ENCODE data around the gene MYRFL. TPM values are rescaled to one million over a fixed set of nuclear protein-coding genes. Genes with fewer than 3 reads are reported as not detected.

The MYRFL gene
- total RNA-seq, 3 donors from 2014 or later, result not detected

- no peak for DNase-seq
- no peak for ATAC-seq
- H3K4me3 Mint-ChIP-seq, result no peak overlapping the region
- H3K4me1 Mint-ChIP-seq (ENCODE audit: low read depth), result no peaks in the 10 kb centered on the region
- H3K27me3 Mint-ChIP-seq (ENCODE audit: low read depth), result no peaks in the 10 kb centered on the region
- H3K9me3 Mint-ChIP-seq, result no peaks in the 10 kb centered on the region
- H3K36me3 Mint-ChIP-seq (ENCODE audit: insufficient read depth), result no peaks in the 10 kb centered on the region
Measured at GRCh38 chr12:69897744-69898143, 72.7 kb downstream of the MYRFL start.

- Mint-ChIP-seq H3K27me3 (ENCODE audit: low read depth) (no peaks in the 10 kb centered on the region), H3K4me3 (no peak overlapping the region), H3K9me3 (no peaks in the 10 kb centered on the region), H3K36me3 (ENCODE audit: insufficient read depth) (no peaks in the 10 kb centered on the region), H3K4me1 (ENCODE audit: low read depth) (no peaks in the 10 kb centered on the region)
- no peak for ATAC-seq
- no peak for DNase-seq
Measured at GRCh38 chr12:69898236-69898635, 73.2 kb downstream of the MYRFL start.

- H3K4me1 Mint-ChIP-seq (ENCODE audit: low read depth), result no peaks in the 10 kb centered on the region
- ATAC-seq, result no peak
- H3K4me3 Mint-ChIP-seq, result no peak overlapping the region
- H3K9me3 Mint-ChIP-seq, result no peaks in the 10 kb centered on the region
- no peaks in the 10 kb centered on the region for H3K27me3 Mint-ChIP-seq (ENCODE audit: low read depth)
- H3K36me3 Mint-ChIP-seq (ENCODE audit: insufficient read depth), result no peaks in the 10 kb centered on the region
- peak; percentile 53 for DNase-seq
Measured at GRCh38 chr12:69900720-69901131, 75.7 kb downstream of the MYRFL start.

- Mint-ChIP-seq H3K27me3 (ENCODE audit: low read depth) (no peaks in the 10 kb centered on the region), H3K4me3 (no peak overlapping the region), H3K4me1 (ENCODE audit: low read depth) (no peaks in the 10 kb centered on the region), H3K36me3 (ENCODE audit: insufficient read depth) (no peaks in the 10 kb centered on the region), H3K9me3 (no peaks in the 10 kb centered on the region)
- DNase-seq (no peak), ATAC-seq (no peak)
Measured at GRCh38 chr12:69901221-69901905, 76.3 kb downstream of the MYRFL start.

- Mint-ChIP-seq H3K4me3 (no peak overlapping the region), H3K27me3 (ENCODE audit: low read depth) (no peaks in the 10 kb centered on the region), H3K9me3 (no peaks in the 10 kb centered on the region), H3K36me3 (ENCODE audit: insufficient read depth) (no peaks in the 10 kb centered on the region), H3K4me1 (ENCODE audit: low read depth) (peaks cover 2% of the 10 kb centered on the region)
- ATAC-seq (no peak), DNase-seq (no peak)
Measured at GRCh38 chr12:69903548-69903947, 78.5 kb downstream of the MYRFL start.

- H3K4me3 Mint-ChIP-seq, result no peak overlapping the region
- peaks cover 2% of the 10 kb centered on the region for H3K27me3 Mint-ChIP-seq (ENCODE audit: low read depth)
- H3K36me3 Mint-ChIP-seq (ENCODE audit: insufficient read depth), result no peaks in the 10 kb centered on the region
- no peak for DNase-seq
- H3K4me1 Mint-ChIP-seq (ENCODE audit: low read depth), result peaks cover 2% of the 10 kb centered on the region
- no peak for ATAC-seq
- no peaks in the 10 kb centered on the region for H3K9me3 Mint-ChIP-seq
Measured at GRCh38 chr12:69904777-69905176, 79.8 kb downstream of the MYRFL start.

GRCh38 chr12:69905801-69906200, 80.8 kb downstream of the MYRFL start:
- Mint-ChIP-seq H3K27me3 (ENCODE audit: low read depth) (peaks cover 2% of the 10 kb centered on the region), H3K4me3 (no peak overlapping the region), H3K9me3 (no peaks in the 10 kb centered on the region), H3K36me3 (ENCODE audit: insufficient read depth) (no peaks in the 10 kb centered on the region), H3K4me1 (ENCODE audit: low read depth) (peaks cover 2% of the 10 kb centered on the region)
- ATAC-seq (no peak), DNase-seq (no peak)

GRCh38 chr12:69906411-69907216, 81.6 kb downstream of the MYRFL start:
- H3K36me3 Mint-ChIP-seq (ENCODE audit: insufficient read depth), result no peaks in the 10 kb centered on the region
- H3K4me1 Mint-ChIP-seq (ENCODE audit: low read depth), result peaks cover 2% of the 10 kb centered on the region
- H3K27me3 Mint-ChIP-seq (ENCODE audit: low read depth), result peaks cover 2% of the 10 kb centered on the region
- ATAC-seq (no peak), DNase-seq (no peak)
- H3K4me3 Mint-ChIP-seq, result no peak overlapping the region
- no peaks in the 10 kb centered on the region for H3K9me3 Mint-ChIP-seq

GRCh38 chr12:69908203-69908602, 83.2 kb downstream of the MYRFL start:
- Mint-ChIP-seq H3K4me3 (no peak overlapping the region), H3K9me3 (no peaks in the 10 kb centered on the region), H3K27me3 (ENCODE audit: low read depth) (peaks cover 2% of the 10 kb centered on the region), H3K4me1 (ENCODE audit: low read depth) (peaks cover 2% of the 10 kb centered on the region), H3K36me3 (ENCODE audit: insufficient read depth) (no peaks in the 10 kb centered on the region)
- ATAC-seq (no peak), DNase-seq (no peak)

- DNase-seq (no peak), ATAC-seq (no peak)
- Mint-ChIP-seq H3K36me3 (ENCODE audit: insufficient read depth) (no peaks in the 10 kb centered on the region), H3K9me3 (no peaks in the 10 kb centered on the region), H3K4me1 (ENCODE audit: low read depth) (peaks cover 2% of the 10 kb centered on the region), H3K4me3 (no peak overlapping the region), H3K27me3 (ENCODE audit: low read depth) (peaks cover 2% of the 10 kb centered on the region)
Measured at GRCh38 chr12:69910694-69911093, 85.7 kb downstream of the MYRFL start.

- no peaks in the 10 kb centered on the region for H3K36me3 Mint-ChIP-seq (ENCODE audit: insufficient read depth)
- no peaks in the 10 kb centered on the region for H3K4me1 Mint-ChIP-seq (ENCODE audit: low read depth)
- H3K27me3 Mint-ChIP-seq (ENCODE audit: low read depth), result peaks cover 2% of the 10 kb centered on the region
- no peaks in the 10 kb centered on the region for H3K9me3 Mint-ChIP-seq
- ATAC-seq (no peak), DNase-seq (no peak)
- H3K4me3 Mint-ChIP-seq, result no peak overlapping the region
Measured at GRCh38 chr12:69913526-69913925, 88.5 kb downstream of the MYRFL start.

GRCh38 chr12:69915964-69916363, 90.9 kb downstream of the MYRFL start:
- Mint-ChIP-seq H3K36me3 (ENCODE audit: insufficient read depth) (no peaks in the 10 kb centered on the region), H3K4me3 (no peak overlapping the region), H3K4me1 (ENCODE audit: low read depth) (no peaks in the 10 kb centered on the region), H3K27me3 (ENCODE audit: low read depth) (no peaks in the 10 kb centered on the region), H3K9me3 (no peaks in the 10 kb centered on the region)
- DNase-seq (no peak), ATAC-seq (no peak)

- ATAC-seq (no peak), DNase-seq (no peak)
- H3K4me1 Mint-ChIP-seq (ENCODE audit: low read depth), result no peaks in the 10 kb centered on the region
- H3K9me3 Mint-ChIP-seq, result no peaks in the 10 kb centered on the region
- H3K4me3 Mint-ChIP-seq, result no peak overlapping the region
- H3K27me3 Mint-ChIP-seq (ENCODE audit: low read depth), result no peaks in the 10 kb centered on the region
- no peaks in the 10 kb centered on the region for H3K36me3 Mint-ChIP-seq (ENCODE audit: insufficient read depth)
Measured at GRCh38 chr12:69916544-69917235, 91.7 kb downstream of the MYRFL start.

- H3K4me3 Mint-ChIP-seq, result no peak overlapping the region
- ATAC-seq (no peak), DNase-seq (no peak)
- H3K27me3 Mint-ChIP-seq (ENCODE audit: low read depth), result no peaks in the 10 kb centered on the region
- no peaks in the 10 kb centered on the region for H3K9me3 Mint-ChIP-seq
- H3K36me3 Mint-ChIP-seq (ENCODE audit: insufficient read depth), result no peaks in the 10 kb centered on the region
- H3K4me1 Mint-ChIP-seq (ENCODE audit: low read depth), result no peaks in the 10 kb centered on the region
Measured at GRCh38 chr12:69918287-69918686, 93.3 kb downstream of the MYRFL start.

- Mint-ChIP-seq H3K4me3 (no peak overlapping the region), H3K4me1 (ENCODE audit: low read depth) (no peaks in the 10 kb centered on the region), H3K36me3 (ENCODE audit: insufficient read depth) (no peaks in the 10 kb centered on the region), H3K9me3 (no peaks in the 10 kb centered on the region), H3K27me3 (ENCODE audit: low read depth) (no peaks in the 10 kb centered on the region)
- ATAC-seq (no peak), DNase-seq (no peak)
Measured at GRCh38 chr12:69919495-69919894, 94.5 kb downstream of the MYRFL start.

Data from activated T-cell treated with anti-CD3 and anti-CD28 coated beads, Interleukin-2, amount 50 U/mL, for 4 hours (primary cell).